Kasumi-1 (cell line): Measurements from ENCODE around the gene DLGAP1.

Experiments used
- DNase-seq, 2 experiments: peaks; one replicate each; lab custom pipeline; 2025; lab: John Stamatoyannopoulos, UW

Gene DLGAP1

DNA sequence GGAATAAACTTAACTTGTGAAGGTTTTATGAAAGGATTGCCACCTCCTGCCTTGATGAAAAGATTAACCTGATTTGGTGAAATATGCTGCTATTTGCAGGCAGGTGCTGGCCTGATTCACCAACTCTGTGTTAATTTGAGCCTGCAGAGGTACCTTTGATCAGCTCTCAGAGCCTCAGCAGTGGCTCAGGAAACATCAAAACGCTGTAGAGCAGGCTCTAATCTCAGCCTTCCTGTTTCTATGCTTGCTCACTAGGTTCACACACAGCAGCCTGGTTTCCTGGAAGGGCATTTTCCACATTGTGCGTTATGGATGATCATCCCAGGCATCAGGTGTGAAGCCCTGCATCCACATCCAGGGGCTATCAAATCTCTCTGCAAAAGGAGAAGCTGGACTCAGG is 988.2 kb downstream of the DLGAP1 start:
- DNase-seq, result no peak

DNA sequence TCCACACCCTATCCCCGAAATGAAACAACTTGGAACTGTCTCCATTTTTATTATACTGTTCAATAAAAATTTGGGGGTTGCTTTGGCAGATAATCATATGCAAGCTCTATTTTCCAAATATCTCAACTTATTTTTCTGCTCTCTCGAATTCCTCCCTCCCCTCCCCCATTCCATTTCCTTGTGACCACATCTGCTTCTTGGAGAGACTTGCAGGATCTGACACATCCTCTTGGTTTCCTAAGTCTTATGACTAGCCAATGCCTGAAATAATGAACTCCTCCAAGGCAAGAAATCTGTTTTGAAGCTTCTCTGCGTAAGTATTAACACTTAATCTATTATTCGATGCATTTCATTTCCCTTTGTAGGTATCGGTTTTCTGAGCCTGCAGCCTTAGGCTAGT is 989.1 kb downstream of the DLGAP1 start:
- peak; percentile 71 for DNase-seq

- no peak for DNase-seq
These were observed 992.1 kb downstream of the DLGAP1 start for GRCh38 chr18:3463051-3463450.

DNA sequence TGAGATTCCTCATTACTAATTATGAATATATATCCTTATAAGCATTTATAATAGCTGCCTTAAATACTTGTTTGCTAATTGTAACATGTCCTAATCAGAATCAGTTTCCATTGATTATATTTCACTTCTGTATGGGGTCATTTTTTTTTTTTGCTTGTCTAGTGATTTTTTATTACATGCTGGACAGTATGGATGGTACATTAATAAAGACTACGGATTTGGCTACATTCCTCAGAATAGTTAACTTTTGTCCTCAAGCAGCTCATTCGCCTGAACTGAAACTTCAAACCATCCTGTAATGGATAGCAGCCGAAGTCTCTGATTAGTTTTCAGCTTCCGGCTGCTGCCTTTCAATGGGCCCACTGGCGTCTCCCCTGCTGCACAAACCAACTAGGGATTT is 993.4 kb downstream of the DLGAP1 start:
- no peak for DNase-seq

GRCh38 chr18:3460823-3461398 is 994.2 kb downstream of the DLGAP1 start:
- DNase-seq, result no peak

DNA sequence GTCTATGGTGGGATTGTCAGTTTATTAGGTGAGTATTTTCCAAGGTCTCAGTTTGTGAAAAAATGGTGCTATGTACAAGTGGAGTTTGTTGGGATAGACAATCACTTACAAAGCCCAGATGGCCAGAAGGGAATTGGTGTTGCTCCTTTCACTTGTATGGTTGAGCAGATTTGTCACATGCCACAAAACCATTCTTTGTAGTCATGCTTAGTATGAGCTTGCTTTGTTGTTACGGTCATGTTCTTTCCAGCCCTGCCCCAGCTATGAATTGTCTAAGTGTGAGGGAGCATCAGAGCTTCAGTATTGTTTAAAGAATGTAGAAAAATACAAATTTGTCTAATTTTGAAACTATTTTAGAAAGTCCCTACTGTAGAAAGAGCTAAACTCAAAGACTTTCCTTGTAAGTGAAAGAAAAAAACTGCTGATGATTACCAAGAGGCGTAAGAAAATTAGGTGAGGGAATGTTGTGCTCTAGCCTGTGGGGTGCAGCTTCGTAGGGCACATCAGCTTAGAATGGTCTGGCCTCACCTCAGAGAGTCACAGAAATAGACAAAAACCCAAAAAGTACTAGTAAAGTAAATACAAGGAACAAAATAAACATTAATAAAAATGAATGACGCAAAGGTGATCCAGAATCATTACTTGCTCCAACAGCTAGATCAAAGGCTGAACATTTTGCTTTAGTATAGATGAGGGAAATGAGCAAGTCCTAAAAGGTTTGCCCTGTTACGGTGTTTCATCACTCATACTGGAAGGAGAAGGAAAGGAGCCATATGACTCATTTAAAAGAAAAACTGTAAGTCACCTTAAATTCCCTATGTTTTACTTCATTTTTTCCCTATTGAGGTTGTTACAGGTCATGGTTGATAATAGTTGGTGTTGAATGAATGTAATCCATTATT is 995.9 kb downstream of the DLGAP1 start:
- DNase-seq, result no peak

- DNase-seq, result no peak
These were observed 996.7 kb downstream of the DLGAP1 start for GRCh38 chr18:3458378-3458777.

DNA sequence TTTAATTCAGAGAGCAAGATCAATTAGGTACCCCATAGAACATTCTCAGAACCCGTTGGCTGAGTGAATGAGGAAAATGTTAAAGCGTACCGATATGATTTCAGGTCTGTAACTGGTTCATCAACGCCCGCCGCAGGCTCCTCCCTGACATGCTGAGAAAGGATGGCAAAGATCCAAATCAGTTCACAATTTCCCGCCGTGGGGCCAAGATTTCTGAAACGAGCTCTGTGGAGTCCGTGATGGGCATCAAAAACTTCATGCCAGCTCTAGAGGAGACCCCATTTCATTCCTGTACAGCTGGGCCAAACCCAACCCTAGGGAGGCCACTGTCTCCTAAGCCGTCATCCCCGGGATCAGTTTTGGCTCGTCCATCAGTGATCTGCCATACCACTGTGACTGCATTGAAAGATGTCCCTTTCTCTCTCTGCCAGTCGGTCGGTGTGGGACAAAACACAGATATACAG is 997.8 kb downstream of the DLGAP1 start:
- DNase-seq, result no peak

DNA sequence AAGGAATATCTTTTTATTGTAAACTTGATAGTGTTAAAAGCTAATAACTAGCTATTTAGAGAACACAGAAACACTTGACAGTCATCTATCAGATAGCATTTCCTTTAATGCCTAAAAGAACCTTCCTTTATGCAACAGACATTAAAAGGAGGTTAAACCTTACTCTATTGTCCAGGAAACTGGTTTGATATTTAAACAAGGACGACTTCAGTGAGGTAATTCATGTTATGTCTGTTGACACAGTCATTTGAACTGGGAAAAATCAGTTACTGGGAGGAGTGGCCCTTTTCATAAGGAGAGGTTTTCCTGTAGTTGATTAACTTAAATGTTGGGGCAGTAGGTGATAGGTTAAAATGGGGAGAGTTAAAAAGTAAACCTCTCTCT is 998.4 kb downstream of the DLGAP1 start:
- DNase-seq, result no peak

DNA sequence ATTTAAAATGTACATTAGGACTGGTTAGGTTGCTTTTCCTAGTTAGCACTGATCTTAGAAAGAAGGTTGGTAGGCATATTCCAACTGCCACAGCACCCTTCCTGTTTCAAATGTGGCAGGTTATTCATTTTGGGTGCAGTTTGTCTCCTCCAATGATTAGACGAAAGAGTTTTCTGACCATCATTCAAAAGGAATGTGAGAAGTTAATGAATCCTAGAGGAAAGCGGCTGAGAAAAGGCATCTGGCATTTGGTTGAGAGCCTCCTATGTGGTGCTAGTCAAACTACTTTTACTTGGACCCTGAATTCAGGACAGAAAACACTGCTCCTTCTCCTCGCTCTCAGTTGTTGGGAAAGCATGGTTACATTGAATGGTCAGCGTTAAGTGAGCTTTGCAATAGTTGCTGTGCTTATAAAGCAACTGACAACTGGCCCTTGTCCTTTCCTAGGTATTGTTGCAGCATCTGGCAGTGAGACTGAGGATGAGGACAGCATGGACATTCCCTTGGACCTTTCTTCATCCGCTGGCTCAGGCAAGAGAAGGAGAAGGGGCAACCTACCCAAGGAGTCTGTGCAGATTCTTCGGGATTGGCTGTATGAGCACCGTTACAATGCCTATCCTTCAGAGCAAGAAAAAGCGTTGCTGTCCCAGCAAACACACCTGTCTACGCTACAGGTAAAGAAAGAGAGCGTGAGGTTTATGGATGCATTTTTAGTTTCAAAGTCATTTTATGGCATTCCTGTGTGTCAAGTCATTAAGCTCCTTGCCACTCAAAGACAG is 999.0 kb downstream of the DLGAP1 start:
- DNase-seq, result no peak

DNA sequence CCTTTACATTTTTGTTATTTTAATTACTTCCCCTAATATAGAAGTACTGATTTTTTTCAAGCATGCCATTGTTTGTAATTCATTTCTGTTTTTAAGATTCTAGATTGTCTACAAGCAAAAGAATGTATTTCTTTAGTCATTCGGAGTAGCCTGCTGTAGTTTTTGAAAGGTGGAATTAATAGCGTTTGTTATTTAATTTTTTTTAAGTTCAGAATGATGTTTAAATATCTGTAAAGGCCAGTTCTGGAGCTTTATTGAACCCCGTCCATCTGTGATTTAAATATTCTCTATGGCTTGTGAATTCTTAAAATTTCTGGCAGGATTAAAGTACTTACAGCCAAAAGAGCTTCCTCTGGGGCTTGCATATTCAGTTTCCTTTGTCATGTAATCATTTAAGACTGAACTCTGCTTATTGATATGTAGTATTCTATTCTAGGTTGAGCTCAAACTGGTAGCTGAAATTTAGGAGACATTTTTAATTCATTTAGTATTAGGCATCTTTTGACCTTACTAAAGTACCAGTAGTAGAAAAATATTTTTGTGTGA is 999.9 kb downstream of the DLGAP1 start:
- no peak for DNase-seq

DNA sequence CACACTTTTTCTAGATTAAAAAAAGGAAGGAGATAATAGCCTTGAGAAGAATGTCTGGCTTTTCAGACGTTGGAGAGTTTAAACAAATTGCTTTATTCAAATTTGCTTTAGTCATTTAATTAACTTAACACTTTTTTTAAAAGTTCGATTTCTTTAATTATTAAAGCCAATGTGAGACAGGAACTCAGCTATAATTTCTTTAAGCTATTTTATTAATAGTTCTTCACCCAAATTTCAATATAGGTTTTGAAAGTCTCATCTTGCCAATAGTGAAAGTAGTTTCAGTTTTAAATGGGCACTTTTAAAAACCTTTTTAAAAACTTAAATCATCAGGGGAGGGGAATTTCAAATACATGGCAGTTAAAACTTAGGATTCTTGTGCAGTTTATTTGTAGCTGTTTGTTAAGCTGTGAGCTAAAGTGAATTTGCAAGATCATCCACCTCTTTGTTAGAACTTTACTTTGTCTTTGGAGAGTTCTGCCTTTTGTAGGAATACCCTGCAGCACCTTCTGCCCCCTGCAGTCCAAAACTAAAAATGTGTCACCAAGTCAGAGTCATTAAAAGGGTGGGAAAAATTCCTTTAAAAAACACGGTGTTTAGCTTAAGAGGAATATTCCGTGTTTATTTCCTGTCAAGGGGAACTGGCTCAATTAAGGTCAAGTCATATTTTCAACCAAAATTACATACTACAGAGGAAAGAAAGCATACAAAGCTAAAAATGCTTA is 1000.6 kb downstream of the DLGAP1 start:
- DNase-seq, result peak; percentile 79 to 81

DNA sequence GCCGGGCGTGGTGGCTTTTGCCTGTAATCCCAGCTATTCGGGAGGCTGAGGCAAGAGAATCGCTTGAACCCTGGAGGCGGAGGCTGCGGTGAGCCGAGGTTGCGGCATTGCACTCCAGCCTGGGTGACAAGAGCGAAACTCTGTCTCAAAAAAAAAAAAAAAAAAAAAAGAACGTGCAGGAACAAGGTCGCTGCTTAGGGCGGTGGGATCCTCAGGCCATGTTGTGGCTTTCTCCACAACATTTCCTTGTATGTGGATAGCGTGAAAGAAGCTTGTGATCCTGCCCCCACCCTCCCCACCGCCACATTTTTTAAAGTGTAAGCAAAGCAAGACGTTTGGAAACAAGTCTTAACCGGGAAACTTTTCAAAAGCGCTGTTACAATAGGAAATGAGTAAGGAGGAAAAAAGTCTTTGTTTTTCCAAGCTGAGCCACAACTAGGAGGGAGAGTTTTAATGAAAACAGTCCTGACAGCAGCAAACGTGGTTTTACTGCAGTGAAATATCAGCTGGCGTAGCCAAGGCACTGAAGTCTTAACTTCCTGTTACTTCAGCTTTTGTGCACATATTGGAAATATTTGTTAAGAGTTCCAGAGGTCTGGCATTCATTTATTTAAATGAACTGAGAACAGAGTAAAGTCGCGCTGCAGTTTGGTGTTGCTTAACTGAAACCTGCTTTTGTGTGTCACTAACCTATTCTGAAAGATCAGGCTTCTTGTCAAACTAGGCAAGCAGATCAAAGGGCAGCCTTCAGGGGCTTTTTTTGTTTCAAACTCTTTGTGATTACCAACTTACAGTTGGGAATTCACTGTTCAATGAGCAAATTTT is 1001.4 kb downstream of the DLGAP1 start:
- peak; percentile 57 to 61 for DNase-seq

- DNase-seq, result no peak
These were observed 1002.2 kb downstream of the DLGAP1 start for GRCh38 chr18:3452750-3453539.

- DNase-seq, result peak in 1 of 2 experiments; percentile 45
These were observed 1002.9 kb downstream of the DLGAP1 start for GRCh38 chr18:3451989-3452749.

DNA sequence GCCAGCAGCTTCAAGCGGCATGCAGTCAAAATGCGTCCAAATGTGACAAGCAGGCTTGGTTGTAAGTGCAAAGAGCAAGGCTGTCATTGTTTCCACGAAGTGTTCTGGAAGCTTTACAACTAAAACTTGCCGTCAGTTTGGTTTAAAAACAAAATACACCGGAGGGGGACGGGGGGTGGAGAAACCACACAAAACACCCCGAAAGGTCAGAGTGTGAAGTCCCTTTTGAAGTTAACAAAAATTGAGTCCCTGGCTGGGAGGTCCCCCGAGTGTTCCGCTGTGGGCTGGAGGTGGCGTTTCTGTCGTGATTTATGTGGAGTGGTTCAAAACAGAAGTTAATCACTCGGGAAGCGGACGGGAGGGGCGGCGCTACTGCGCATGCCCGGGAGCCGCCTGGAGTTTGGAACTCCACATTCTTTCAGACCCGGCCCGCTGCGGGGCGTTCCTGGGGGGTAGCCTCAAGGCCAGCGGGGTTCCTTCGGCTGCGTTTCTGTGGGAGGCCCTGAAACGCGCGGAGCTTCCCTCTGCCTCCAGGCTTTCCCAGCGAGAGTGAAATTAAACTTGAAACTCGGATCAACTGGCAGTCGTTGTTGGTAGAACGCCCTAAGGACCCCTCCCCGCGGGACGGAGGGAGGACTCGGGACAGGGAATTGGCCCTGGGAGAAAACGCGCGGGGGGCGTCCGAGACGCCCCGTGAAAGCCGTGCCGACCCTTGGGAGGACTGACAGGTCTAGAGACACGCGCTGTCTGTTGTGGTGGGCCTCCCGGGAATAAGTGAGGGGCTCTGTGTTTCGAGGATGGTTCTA is 1003.7 kb downstream of the DLGAP1 start:
- DNase-seq, result peak; percentile 63 to 69

DNA sequence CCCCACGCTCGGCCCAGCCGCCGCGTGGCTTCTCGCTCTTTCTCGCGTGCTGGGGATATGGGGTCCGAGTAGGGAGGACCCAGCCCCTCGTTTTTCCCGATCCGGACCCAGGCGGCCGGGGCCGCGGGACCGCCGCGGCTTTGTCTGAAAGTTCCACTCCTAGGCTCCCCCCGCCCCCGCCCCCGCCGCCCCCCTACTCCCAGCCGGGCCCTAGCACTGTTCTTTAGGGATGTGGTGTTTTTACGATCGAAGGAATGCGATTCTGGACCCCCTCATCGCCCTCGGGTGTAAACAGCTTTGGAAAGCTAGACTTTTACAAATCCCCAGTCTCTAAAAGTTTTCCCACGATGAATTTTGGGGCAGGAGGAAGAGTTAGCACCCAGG is 1004.3 kb downstream of the DLGAP1 start:
- DNase-seq, result no peak

DNA sequence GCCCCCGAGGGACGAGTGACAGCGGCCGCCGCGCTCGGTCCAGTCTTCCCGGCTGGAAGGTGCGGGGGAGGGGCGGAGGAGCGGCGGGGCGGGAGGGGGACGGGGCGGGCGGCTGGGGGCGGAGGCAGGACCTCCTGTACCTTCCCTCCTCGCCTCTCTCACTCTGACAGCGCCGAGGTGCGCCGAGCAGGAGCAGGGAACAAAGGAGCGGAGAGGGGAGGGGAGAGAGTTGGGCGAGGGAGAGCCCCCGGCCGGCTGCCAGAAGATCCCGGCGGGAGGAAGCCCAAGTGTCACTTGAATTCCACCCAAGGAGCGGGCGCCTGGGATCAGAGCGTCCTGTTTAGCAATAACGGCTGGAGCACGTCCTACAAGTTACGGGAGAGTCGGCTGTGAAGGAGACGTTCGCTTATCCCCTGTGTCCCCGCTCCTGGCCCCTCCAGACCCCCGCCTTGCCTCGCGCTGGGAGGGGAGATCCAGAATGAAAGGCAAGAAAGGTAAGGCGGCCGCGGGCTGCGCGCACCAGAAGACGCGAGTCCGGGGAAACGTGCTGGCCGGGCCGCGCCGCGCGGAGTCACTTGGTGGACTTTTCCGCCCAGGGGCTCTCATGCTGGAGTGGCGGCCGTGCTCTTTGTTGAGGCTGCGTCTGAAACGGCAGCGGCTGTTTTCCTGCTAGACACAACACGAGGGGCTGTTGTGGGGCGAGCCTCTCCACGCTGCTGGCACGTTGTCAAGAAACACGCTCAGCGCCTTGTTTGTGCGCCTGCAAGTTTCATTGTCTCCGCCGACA is 1004.9 kb downstream of the DLGAP1 start, which contains the start of gene TGIF1:
Gene TGIF1, plus strand, starts transcription at position 161 of the 787 bp plus-strand sequence. Its CDS starts 318 bp downstream, at position 479.
- peak; percentile 60 to 71 for DNase-seq
